GM10248 (cell line): Measurements from ENCODE around the gene TLK2.

Source experiments
- CTCF ChIA-PET: fragments of 300-600 bp; sonication (Branson Sonifier 250); formaldehyde crosslinking; extraction: SDS; loops from one replicate; lab custom pipeline; 2021; ENCODE audit warnings: antibody characterized with exemption; lab: Yijun Ruan, JAX
- POLR2A ChIA-PET: fragments of 350-650 bp; sonication (Branson Sonifier 250); formaldehyde crosslinking; extraction: SDS; loops from one replicate; lab custom pipeline; 2020; ENCODE audit warnings: antibody characterized with exemption; lab: Yijun Ruan, JAX
- DNase-seq: peaks from one replicate; pipeline ENCODE4 v3.0.0; 2012; ENCODE audit errors: extremely low spot score
- TF ChIP-seq, protein P1 (sequence below): IDR thresholded peaks from 2 replicates; pipeline ENCODE4 v1.5.1; 2012; ENCODE audit warnings: mild to moderate bottlenecking, low read depth; ENCODE audit errors: extremely low read depth, missing control alignments, control extremely low read depth

The TLK2 gene

DNA sequence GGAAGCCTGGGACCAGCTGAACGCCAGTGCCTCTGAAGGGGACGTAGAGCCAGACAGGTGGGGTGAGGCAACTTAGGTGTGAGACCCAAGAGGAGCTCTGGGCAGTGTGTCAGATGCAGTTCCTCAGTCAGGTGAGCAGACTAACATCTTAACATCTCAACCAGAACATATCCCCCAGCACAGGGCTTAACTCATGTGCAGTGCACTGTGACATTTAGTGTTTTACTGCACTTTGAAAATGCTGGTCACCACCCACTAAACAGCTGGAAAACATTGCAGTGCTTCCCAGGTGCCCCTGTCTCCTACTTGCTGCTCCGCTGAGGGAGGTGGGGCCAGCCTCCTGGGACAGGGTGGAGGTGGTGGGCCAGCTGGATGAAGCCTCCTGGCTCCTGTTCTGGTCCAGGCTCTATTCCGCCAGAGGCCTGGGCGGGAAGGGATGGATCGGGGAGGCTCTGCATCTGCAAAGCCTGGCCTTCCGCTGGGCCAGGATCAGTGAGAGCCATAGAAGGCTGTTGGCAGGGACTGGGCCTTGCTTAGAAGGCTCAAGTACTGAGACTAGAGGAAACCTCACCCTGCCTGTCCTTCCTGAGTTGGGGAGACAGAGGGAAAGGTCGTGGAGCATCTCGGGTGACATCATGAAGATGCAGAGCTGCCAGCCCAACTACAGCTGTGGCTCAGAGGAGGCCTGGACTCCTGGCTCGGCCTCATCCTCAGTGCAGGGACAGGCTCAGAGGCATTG is 141.0 kb downstream of the TLK2 start:
- TF ChIP-seq, protein P1, sequence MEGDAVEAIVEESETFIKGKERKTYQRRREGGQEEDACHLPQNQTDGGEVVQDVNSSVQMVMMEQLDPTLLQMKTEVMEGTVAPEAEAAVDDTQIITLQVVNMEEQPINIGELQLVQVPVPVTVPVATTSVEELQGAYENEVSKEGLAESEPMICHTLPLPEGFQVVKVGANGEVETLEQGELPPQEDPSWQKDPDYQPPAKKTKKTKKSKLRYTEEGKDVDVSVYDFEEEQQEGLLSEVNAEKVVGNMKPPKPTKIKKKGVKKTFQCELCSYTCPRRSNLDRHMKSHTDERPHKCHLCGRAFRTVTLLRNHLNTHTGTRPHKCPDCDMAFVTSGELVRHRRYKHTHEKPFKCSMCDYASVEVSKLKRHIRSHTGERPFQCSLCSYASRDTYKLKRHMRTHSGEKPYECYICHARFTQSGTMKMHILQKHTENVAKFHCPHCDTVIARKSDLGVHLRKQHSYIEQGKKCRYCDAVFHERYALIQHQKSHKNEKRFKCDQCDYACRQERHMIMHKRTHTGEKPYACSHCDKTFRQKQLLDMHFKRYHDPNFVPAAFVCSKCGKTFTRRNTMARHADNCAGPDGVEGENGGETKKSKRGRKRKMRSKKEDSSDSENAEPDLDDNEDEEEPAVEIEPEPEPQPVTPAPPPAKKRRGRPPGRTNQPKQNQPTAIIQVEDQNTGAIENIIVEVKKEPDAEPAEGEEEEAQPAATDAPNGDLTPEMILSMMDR = no peak
- CTCF ChIA-PET = interaction anchor here (1.0 to 1.3 kb wide), 3 partner anchors 11 to 43 kb away, joined by 3 to 4 read pairs (median 3); no protein-coding TSS in a partner anchor

DNA sequence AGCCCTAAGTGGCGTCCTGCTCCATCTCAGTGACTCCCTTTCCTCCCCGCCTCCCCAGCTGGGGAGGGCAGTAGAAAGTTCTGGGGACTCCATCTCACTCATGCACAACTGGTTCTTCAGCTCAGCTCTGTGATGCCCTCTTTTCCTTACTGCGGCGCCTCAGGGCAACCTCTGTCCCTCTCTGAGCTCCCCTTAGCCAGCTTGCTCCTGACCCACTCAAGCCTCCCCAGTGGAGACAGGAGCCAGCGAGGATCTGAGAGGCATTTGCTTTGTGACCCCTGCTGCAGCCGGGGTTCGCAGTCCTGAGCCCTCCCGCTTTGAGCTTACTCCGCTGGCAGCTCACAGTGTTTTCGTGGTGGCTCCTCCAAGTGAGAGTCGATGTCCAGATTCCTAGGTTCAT is 142.6 kb downstream of the TLK2 start:
- CTCF ChIA-PET = interaction anchor here (1.3 kb wide), 1 partner anchor 14 kb away, joined by 4 read pairs; no protein-coding TSS in a partner anchor

More for the DNA sequence above, 141.0 kb downstream of the TLK2 start:
- DNase-seq = no peak
- POLR2A ChIA-PET = no interaction called here

DNA sequence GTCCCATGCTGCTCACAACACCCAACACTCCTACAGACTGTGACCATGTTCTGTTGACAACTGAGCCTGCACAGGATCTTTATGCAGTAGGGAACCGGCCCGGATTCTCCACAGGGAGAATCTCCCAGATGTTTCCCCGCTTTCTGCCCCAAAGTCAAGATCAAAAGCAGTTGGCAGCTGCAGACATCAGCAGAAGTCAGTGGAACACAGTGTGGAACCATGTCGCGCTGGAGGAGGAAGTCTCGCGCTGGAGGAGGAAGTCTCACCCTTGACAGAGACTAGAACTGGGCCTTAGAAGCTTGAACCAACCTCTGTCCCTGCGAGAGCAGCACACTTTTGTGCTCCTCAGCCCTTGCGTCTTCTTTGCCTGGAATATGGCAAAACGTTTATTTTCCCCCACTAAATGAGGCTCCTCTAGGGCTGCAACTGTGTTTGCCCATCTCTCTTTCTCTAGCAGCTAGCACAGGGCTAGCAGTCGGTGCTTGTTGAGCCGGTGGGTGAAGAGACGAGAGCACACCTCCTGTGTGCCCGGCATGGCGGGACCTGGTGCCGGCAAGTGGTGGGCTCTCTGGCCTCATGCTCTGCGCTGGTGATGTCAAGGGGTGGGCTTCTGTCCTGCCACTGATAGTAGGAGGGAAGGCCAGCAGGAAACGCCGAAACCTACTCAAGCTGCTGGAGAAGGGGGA is 146.7 kb downstream of the TLK2 start:
- TF ChIP-seq, protein P1 = no peak
- ChIA-PET CTCF (interaction anchor here (1.4 kb wide), 1 partner anchor 48 kb away, joined by 3 read pairs; no protein-coding TSS in a partner anchor), POLR2A (no interaction called here)
- no peak for DNase-seq

More for the DNA sequence above, 142.6 kb downstream of the TLK2 start:
- POLR2A ChIA-PET = interaction anchor here (0.6 kb wide), 1 partner anchor 758 kb away, joined by 4 read pairs; the partner anchor contains the start of gene BRIP1
- TF ChIP-seq, protein P1 = no peak
- DNase-seq = no peak

DNA sequence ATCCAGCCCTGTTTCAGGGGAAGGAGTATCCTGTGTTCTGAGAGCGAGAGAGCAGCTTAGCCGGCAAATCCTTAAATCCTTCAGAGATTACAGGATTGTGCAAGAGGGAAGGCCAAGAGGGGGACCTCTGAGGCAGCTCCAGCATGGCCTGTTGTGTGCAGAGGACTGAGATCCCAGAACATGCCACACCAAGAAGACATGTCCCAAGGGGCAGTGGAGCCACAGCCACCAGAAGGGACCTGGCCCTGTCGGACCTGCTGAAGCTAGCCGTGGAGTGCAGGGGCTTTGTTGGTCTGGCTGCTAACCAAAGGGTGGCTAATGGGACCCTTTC is 147.2 kb downstream of the TLK2 start:
- no peak for DNase-seq
- CTCF ChIA-PET = no interaction called here
- POLR2A ChIA-PET = no interaction called here
- TF ChIP-seq, protein P1 = no peak

DNA sequence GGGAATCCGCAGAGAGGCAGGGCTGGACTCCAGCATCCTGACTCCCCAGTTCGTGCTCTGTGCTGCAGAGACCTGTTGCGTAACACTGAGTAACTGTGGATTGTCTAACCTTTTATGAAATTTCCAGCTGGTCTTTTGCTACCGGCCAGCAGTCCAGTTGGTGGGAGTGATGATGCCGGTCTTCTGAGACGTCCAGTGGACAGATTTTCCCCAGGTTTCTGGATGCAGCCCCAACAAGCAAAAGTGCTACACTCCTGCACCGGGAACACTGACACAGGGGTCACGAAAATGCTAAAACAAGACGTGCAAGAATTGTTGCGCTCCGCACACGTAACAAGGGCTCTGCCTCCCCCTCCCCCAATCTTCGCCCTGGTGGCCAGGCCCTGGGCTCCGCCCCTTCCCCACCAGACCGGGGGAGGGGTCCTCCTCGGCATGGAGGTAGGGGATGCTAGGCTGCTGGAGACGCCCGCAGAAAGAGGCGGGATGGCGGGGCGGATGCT is 148.1 kb downstream of the TLK2 start:
- CTCF ChIA-PET = no interaction called here
- POLR2A ChIA-PET = no interaction called here
- peak; percentile 34 for DNase-seq
- TF ChIP-seq, protein P1 = no peak

DNA sequence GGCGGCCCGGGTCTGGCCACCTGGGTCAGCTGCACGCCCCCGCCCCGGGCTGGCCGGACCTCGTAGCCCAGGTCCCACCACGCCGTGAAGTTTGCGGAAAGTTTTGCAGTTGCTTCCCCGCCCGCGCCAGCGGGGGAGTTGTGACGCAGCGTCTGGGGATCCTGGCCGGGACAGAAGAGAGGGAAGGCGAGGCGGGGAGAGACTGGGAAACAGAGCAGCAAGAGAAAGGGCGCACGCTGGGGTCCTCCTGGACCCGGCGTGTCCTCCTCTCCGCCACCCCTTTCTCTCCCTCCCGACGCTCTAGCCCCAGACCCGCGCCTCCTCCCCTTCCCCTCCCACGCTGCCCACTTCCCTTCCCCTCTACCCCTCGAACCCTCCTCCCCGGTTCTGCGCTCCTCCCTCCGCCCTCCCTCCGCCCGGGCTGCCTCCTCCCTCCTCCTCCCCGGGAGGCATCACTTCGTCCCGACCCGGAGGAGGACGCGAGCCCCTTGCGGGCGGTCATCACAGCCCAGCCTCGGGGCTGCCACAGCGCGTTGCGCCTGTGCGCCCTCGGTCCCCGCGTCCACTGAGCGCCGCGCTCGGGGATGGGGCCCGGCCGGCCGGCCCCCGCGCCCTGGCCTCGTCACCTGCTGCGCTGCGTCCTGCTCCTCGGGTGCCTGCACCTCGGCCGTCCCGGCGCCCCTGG is 148.7 kb downstream of the TLK2 start, which contains the start of gene MRC2:
Gene MRC2, plus strand, starts transcription at position 452 of the 685 bp plus-strand sequence. Its CDS starts 133 bp downstream, at position 585.
- DNase-seq = peak; percentile 67
- TF ChIP-seq, protein P1 = no peak
- ChIA-PET CTCF (no interaction called here), POLR2A (no interaction called here)
